GM19372 (cell line): ENCODE measurements around the gene A2M.

Experiments used
- ATAC-seq: cut with Tn5 transposase; IDR thresholded peaks from one replicate; pipeline ENCODE4 v1.9.1; 2021; ENCODE audit warnings: mild to moderate bottlenecking, low read depth, moderate library complexity; ENCODE audit not compliant: unreplicated experiment

A2M gene

GRCh38 chr12:9101018-9101687, 14.6 kb downstream of the A2M start:
- ATAC-seq = no peak

- ATAC-seq = no peak
Observed at GRCh38 chr12:9099552-9100190, 16.0 kb downstream of the A2M start.

- ATAC-seq = no peak
Observed at GRCh38 chr12:9098463-9099026, 17.2 kb downstream of the A2M start.

GRCh38 chr12:9098115-9098452, 17.6 kb downstream of the A2M start:
- ATAC-seq = no peak

- no peak for ATAC-seq
Observed at GRCh38 chr12:9096563-9097176, 19.0 kb downstream of the A2M start.

GRCh38 chr12:9095322-9095721, 20.4 kb downstream of the A2M start:
- ATAC-seq = no peak

GRCh38 chr12:9094512-9095206, 21.1 kb downstream of the A2M start:
- ATAC-seq = no peak

GRCh38 chr12:9091891-9092598, 23.7 kb downstream of the A2M start:
- no peak for ATAC-seq

GRCh38 chr12:9090220-9090619, 25.5 kb downstream of the A2M start:
- ATAC-seq = no peak

- ATAC-seq = no peak
Observed at GRCh38 chr12:9087087-9087835, 28.5 kb downstream of the A2M start.

- no peak for ATAC-seq
Observed at GRCh38 chr12:9086087-9086486, 29.6 kb downstream of the A2M start.

- no peak for ATAC-seq
Observed at GRCh38 chr12:9084417-9084816, 31.3 kb downstream of the A2M start.

GRCh38 chr12:9083793-9084192, 31.9 kb downstream of the A2M start:
- no peak for ATAC-seq

- ATAC-seq = no peak
Observed at GRCh38 chr12:9081667-9082427, 33.9 kb downstream of the A2M start.

- ATAC-seq = no peak
Observed at GRCh38 chr12:9079883-9080675, 35.6 kb downstream of the A2M start.

- no peak for ATAC-seq
Observed at GRCh38 chr12:9079082-9079481, 36.6 kb downstream of the A2M start.

- no peak for ATAC-seq
Observed at GRCh38 chr12:9077152-9078031, 38.3 kb downstream of the A2M start.
